ENCODE measurements around the gene RAB30. TPM values are rescaled to one million over a fixed set of nuclear protein-coding genes. Genes with fewer than 3 reads are reported as not detected.

Gene RAB30
- polyA plus RNA-seq (2011; rRNA removed) (14.0 and 15.9 TPM in 2 replicates), polyA minus RNA-seq (2011; rRNA and poly(A)+ RNA removed) (10.3 and 12.8 TPM in 2 replicates)

DNA sequence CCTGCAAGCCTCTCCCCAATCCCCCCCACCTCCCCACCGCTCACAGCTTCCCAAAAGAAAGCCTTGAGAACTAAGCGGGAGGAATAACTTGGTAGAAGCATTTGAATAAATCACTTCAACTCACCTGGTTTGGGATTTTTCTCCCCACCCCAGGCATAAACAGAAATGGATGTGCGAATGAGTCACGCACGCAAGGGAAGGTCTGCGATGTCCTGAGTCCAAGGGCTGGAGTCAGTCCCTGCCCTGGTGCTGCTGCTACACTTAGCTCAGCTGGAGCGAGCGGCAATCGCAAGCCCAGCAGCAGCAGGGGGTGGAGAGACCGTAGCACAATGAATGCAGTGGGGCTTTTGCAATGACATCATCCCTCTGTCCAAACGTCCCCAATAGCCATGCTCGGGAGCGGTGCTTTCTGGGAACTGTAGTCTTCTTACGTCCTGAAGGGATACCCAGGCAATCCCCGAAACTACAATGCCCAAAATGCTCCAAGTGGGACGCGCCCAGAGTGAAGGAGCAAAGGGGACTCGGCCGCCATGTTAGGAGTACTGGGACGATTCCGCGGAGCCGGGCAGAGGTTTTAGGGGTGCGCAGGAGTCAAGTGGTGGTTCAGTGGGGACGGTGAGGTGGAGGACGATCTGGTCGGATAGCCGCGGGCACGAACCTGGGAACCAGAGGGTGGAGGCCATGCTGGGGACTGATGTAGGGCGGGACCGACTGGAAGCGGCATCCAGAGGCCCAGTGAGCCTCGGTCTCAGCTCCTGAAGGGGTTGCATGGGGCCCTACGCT is at the start of gene RAB30:
Gene RAB30, minus strand, starts transcription at position 331 of the 783 bp plus-strand sequence. CDS start 74,581 bp downstream, outside the sequence.
- peak; percentile 99 for DNase-seq (ENCODE audit: low read depth)
- Histone ChIP-seq H3K4me3 (ENCODE audit: low read depth, low read length) (peak within 1 kb of the TSS; percentile 79), H3K36me3 (ENCODE audit: control insufficient read depth, insufficient read depth, low read length) (no peaks in the 10 kb centered on the region; the same call in 1 of the 2 replicates), H3K27me3 (ENCODE audit: control insufficient read depth, insufficient read depth, low read length) (no peaks in the 10 kb centered on the region)
- CTCF ChIA-PET = interaction anchor here (0.7 kb wide), 1 partner anchor 153 kb away, joined by 3 read pairs; no protein-coding TSS in a partner anchor
- POLR2A ChIA-PET = interaction anchor here (0.6 to 1.5 kb wide), 6 partner anchors 11 to 171 kb away, joined by 3 to 11 read pairs (median 4); partner anchors contain the start of gene PRCP
- no peak for TF ChIP-seq CTCF (IDR thresholded peaks at IDR 0.05; ENCODE audit: insufficient read depth, low read depth, low read length)

DNA sequence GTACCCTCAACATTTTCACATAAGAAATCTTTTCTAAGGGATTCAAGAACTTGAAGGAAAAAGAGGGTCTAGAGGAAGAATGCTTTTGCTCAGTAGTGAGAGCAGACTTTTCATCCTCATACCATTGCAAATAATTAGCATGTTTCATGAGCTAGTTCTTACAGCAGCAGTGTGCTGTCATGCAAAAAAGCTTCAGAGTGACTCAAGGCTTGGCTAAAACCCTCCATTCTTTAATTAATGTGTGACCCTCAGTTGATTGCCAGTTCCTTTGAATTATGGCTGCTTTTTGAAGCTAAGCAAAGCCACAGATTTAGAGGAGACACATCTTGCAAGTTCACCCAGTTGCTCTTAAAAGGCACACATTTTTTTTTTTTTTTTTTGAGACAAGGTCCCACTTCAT is 48.6 kb upstream of the RAB30 start:
- CTCF ChIA-PET = no interaction called here

GRCh38 chr11:83119216-83119615 is 47.5 kb upstream of the RAB30 start:
- ChIA-PET CTCF (no interaction called here), POLR2A (no interaction called here)
- TF ChIP-seq CTCF (IDR thresholded peaks at IDR 0.05; ENCODE audit: insufficient read depth, low read depth, low read length) = no peak
- no peaks in the 10 kb centered on the region for H3K36me3 ChIP-seq (ENCODE audit: control insufficient read depth, insufficient read depth, low read length)
- no peak for DNase-seq (ENCODE audit: low read depth)
- no peak overlapping the region for H3K4me3 ChIP-seq (ENCODE audit: low read depth, low read length)
- no peaks in the 10 kb centered on the region for H3K27me3 ChIP-seq (ENCODE audit: control insufficient read depth, insufficient read depth, low read length)

More for the DNA sequence above, 48.6 kb upstream of the RAB30 start:
- Histone ChIP-seq H3K27me3 (ENCODE audit: control insufficient read depth, insufficient read depth, low read length) (no peaks in the 10 kb centered on the region), H3K36me3 (ENCODE audit: control insufficient read depth, insufficient read depth, low read length) (no peaks in the 10 kb centered on the region), H3K4me3 (ENCODE audit: low read depth, low read length) (no peak overlapping the region)
- TF ChIP-seq CTCF (IDR thresholded peaks at IDR 0.05; ENCODE audit: insufficient read depth, low read depth, low read length) = no peak
- POLR2A ChIA-PET = no interaction called here
- DNase-seq (ENCODE audit: low read depth) = no peak

DNA sequence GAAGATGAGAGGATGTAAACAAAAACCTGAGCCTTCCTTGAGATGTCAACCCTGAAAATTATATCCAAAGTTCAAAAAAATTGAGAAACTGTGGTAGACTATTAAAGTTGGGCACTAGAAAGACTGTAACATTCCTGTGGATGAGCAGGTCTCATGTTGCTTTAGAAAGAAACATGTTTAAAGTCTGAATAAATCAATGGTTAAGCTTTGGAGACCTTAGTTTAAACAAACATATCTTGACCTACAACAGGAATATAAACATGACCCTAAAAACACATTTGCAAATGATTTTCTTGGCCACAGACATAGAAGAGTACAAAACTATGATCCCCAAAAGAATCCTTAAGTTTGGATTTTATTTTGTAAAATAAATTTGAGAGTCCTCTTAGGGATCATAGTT is 47.1 kb upstream of the RAB30 start:
- Histone ChIP-seq H3K36me3 (ENCODE audit: control insufficient read depth, insufficient read depth, low read length) (no peaks in the 10 kb centered on the region), H3K27me3 (ENCODE audit: control insufficient read depth, insufficient read depth, low read length) (no peaks in the 10 kb centered on the region), H3K4me3 (ENCODE audit: low read depth, low read length) (no peak overlapping the region)
- no peak for TF ChIP-seq CTCF (IDR thresholded peaks at IDR 0.05; ENCODE audit: insufficient read depth, low read depth, low read length)
- CTCF ChIA-PET = no interaction called here
- POLR2A ChIA-PET = no interaction called here
- DNase-seq (ENCODE audit: low read depth) = no peak

GRCh38 chr11:83116015-83116641 is 44.4 kb upstream of the RAB30 start:
- DNase-seq (ENCODE audit: low read depth) = no peak
- CTCF ChIA-PET = no interaction called here
- POLR2A ChIA-PET = no interaction called here
- Histone ChIP-seq H3K4me3 (ENCODE audit: low read depth, low read length) (no peak overlapping the region), H3K27me3 (ENCODE audit: control insufficient read depth, insufficient read depth, low read length) (no peaks in the 10 kb centered on the region), H3K36me3 (ENCODE audit: control insufficient read depth, insufficient read depth, low read length) (no peaks in the 10 kb centered on the region)
- TF ChIP-seq CTCF (IDR thresholded peaks at IDR 0.05; ENCODE audit: insufficient read depth, low read depth, low read length) = no peak
